ENCODE results near the gene APOBEC3A. TPM values are rescaled to one million over a fixed set of nuclear protein-coding genes. Genes with fewer than 3 reads are reported as not detected.
"Not testable (repeated sequence)": the region's sequence is repeated elsewhere in the genome, so short reads cannot be mapped to it uniquely, and the experiment has no call there.

Gene APOBEC3A
- total RNA-seq, 1 experiment from 2014 or later = not detected

- no peak for TF ChIP-seq ETV6 (CRISPR knock-in tag; IDR thresholded peaks at IDR 0.05)
These were observed 17.4 kb downstream of the APOBEC3A start (continued) for GRCh38 chr22:38974826-38975175.

- H3K4me3 Mint-ChIP-seq; H3K27me3 Mint-ChIP-seq (ENCODE audit: low read depth); DNase-seq (ENCODE audit: low spot score); ATAC-seq; POLR2A ChIA-PET; H3K9me3 Mint-ChIP-seq; H3K36me3 Mint-ChIP-seq; CTCF ChIA-PET; H3K4me1 Mint-ChIP-seq; H3K27ac Mint-ChIP-seq: not testable (repeated sequence)
These were observed 19.9 kb downstream of the APOBEC3A start for GRCh38 chr22:38977289-38977688.

GRCh38 chr22:38980587-38980986 lies 23.2 kb downstream of the APOBEC3A start:
- H3K27ac Mint-ChIP-seq; POLR2A ChIA-PET; H3K4me1 Mint-ChIP-seq; H3K4me3 Mint-ChIP-seq; ATAC-seq; H3K27me3 Mint-ChIP-seq (ENCODE audit: low read depth); DNase-seq (ENCODE audit: low spot score); H3K9me3 Mint-ChIP-seq: not testable (repeated sequence)
- peaks cover 12% of the 10 kb centered on the region for H3K36me3 Mint-ChIP-seq
- CTCF ChIA-PET = interaction anchor here (1.9 kb wide), 1 partner anchor 22 kb away, joined by 9 read pairs; no protein-coding TSS in a partner anchor

GRCh38 chr22:38981005-38981991 lies 23.9 kb downstream of the APOBEC3A start:
- CTCF ChIA-PET = interaction anchor here (0.8 to 1.9 kb wide), 5 partner anchors 22 to 212 kb away, joined by 3 to 9 read pairs (median 3); no protein-coding TSS in a partner anchor
- TF ChIP-seq ZNF138 (CRISPR knock-in tag; conservative IDR thresholded peaks at IDR 0.05) = no peak
- TF ChIP-seq ZNF232 (CRISPR knock-in tag; IDR thresholded peaks at IDR 0.05) = no peak
- no peak for TF ChIP-seq CBFB (CRISPR knock-in tag; IDR thresholded peaks at IDR 0.05; ENCODE audit: low read depth)
- no peak for TF ChIP-seq AR (CRISPR knock-in tag; IDR thresholded peaks at IDR 0.05)
- no peak for TF ChIP-seq RORB (CRISPR knock-in tag; IDR thresholded peaks at IDR 0.05)
- TF ChIP-seq ARID4B (CRISPR knock-in tag; IDR thresholded peaks at IDR 0.05; ENCODE audit: borderline replicate concordance) = no peak
- TF ChIP-seq NR3C1 (CRISPR knock-in tag; conservative IDR thresholded peaks at IDR 0.05; ENCODE audit: low read depth) = no peak
- no peak for TF ChIP-seq ZNF425 (CRISPR knock-in tag; conservative IDR thresholded peaks at IDR 0.05)
- no peak for TF ChIP-seq GTF2I (CRISPR knock-in tag; conservative IDR thresholded peaks at IDR 0.05)
- no peak for TF ChIP-seq SOX15 (CRISPR knock-in tag; IDR thresholded peaks at IDR 0.05)
- no peak for TF ChIP-seq CTCF (IDR thresholded peaks at IDR 0.05)
- no peak for TF ChIP-seq SP1 (CRISPR knock-in tag; conservative IDR thresholded peaks at IDR 0.05)
- H3K27me3 Mint-ChIP-seq (ENCODE audit: low read depth) = peaks cover 2% of the 10 kb centered on the region
- peaks cover 5% of the 10 kb centered on the region for H3K4me1 Mint-ChIP-seq
- peaks cover 12% of the 10 kb centered on the region for H3K36me3 Mint-ChIP-seq
- POLR2A ChIA-PET = no interaction called here
- no peak overlapping the region for H3K4me3 Mint-ChIP-seq
- DNase-seq (ENCODE audit: low spot score) (no peak), ATAC-seq (peak; percentile 69)
- no peak overlapping the region for H3K27ac Mint-ChIP-seq
- H3K9me3 Mint-ChIP-seq = peaks cover 9% of the 10 kb centered on the region
